Measurements from ENCODE around the gene BRD4.

Gene BRD4

GRCh38 chr19:15332311-15332996 lies at the start of gene BRD4:
Gene BRD4 (minus strand): TSS chr19:15332539. CDS start chr19:15273099, 59,440 bp downstream.
- in situ Hi-C loops (cut with MboI; ENCODE audit: low sequenced_read_pairs), result no loop called here
- H3K4me1 ChIP-seq, result peaks cover 29% of the 10 kb centered on the region
- no peaks in the 10 kb centered on the region for H3K27me3 ChIP-seq (ENCODE audit: low read depth)
- H3K9me3 ChIP-seq, result no peaks in the 10 kb centered on the region
- H3K4me3 ChIP-seq, result peak within 1 kb of the TSS; percentile 90
- DNase-seq (ENCODE audit: low spot score in 2 of 2), result peak; percentile 48 to 83
- peaks cover 4% of the 10 kb centered on the region for H3K36me3 ChIP-seq (replicated peaks)

- Histone ChIP-seq H3K36me3 (replicated peaks) (peaks cover 17% of the 10 kb centered on the region), H3K9me3 (no peaks in the 10 kb centered on the region), H3K4me1 (peaks cover 3% of the 10 kb centered on the region), H3K27me3 (ENCODE audit: low read depth) (no peaks in the 10 kb centered on the region), H3K4me3 (no peak overlapping the region)
- in situ Hi-C loops (cut with MboI; ENCODE audit: low sequenced_read_pairs), result no loop called here
- DNase-seq (ENCODE audit: low spot score in 2 of 2), result no peak
Measured at GRCh38 chr19:15381864-15382263, 49.5 kb upstream of the BRD4 start.

- H3K4me1 ChIP-seq, result peaks cover 3% of the 10 kb centered on the region
- in situ Hi-C loops (cut with MboI; ENCODE audit: low sequenced_read_pairs), result no loop called here
- H3K27me3 ChIP-seq (ENCODE audit: low read depth), result no peaks in the 10 kb centered on the region
- DNase-seq (ENCODE audit: low spot score in 2 of 2), result no peak
- H3K4me3 ChIP-seq, result no peak overlapping the region
- H3K9me3 ChIP-seq, result no peaks in the 10 kb centered on the region
- peaks cover 15% of the 10 kb centered on the region for H3K36me3 ChIP-seq (replicated peaks)
Measured at GRCh38 chr19:15381429-15381828, 49.1 kb upstream of the BRD4 start.

GRCh38 chr19:15379999-15380647 lies 47.8 kb upstream of the BRD4 start:
- Histone ChIP-seq H3K4me1 (peaks cover 3% of the 10 kb centered on the region), H3K9me3 (no peaks in the 10 kb centered on the region), H3K4me3 (peak overlapping the region; percentile 93), H3K27me3 (ENCODE audit: low read depth) (no peaks in the 10 kb centered on the region), H3K36me3 (replicated peaks) (peaks cover 16% of the 10 kb centered on the region)
- in situ Hi-C loops (cut with MboI; ENCODE audit: low sequenced_read_pairs), result no loop called here
- peak; percentile 57 to 87 for DNase-seq (ENCODE audit: low spot score in 2 of 2)

GRCh38 chr19:15379083-15379998 lies 47.0 kb upstream of the BRD4 start, which contains the start of gene AKAP8:
Gene AKAP8 (minus strand): TSS chr19:15379787. CDS start chr19:15379731, 56 bp downstream.
- in situ Hi-C loops (cut with MboI; ENCODE audit: low sequenced_read_pairs), result no loop called here
- Histone ChIP-seq H3K36me3 (replicated peaks) (peaks cover 22% of the 10 kb centered on the region), H3K4me1 (peaks cover 3% of the 10 kb centered on the region), H3K4me3 (peak within 1 kb of the TSS; percentile 93), H3K9me3 (no peaks in the 10 kb centered on the region), H3K27me3 (ENCODE audit: low read depth) (no peaks in the 10 kb centered on the region)
- peak; percentile 94 to 98 for DNase-seq (ENCODE audit: low spot score in 2 of 2)

GRCh38 chr19:15378534-15379082 lies 46.3 kb upstream of the BRD4 start:
- H3K36me3 ChIP-seq (replicated peaks), result peaks cover 26% of the 10 kb centered on the region
- peaks cover 3% of the 10 kb centered on the region for H3K4me1 ChIP-seq
- peak; percentile 42 to 67 for DNase-seq (ENCODE audit: low spot score in 2 of 2)
- H3K4me3 ChIP-seq, result peak overlapping the region; percentile 93
- in situ Hi-C loops (cut with MboI; ENCODE audit: low sequenced_read_pairs), result no loop called here
- no peaks in the 10 kb centered on the region for H3K27me3 ChIP-seq (ENCODE audit: low read depth)
- no peaks in the 10 kb centered on the region for H3K9me3 ChIP-seq

GRCh38 chr19:15374796-15375440 lies 42.6 kb upstream of the BRD4 start:
- H3K9me3 ChIP-seq, result no peaks in the 10 kb centered on the region
- DNase-seq (ENCODE audit: low spot score in 2 of 2), result no peak
- no peaks in the 10 kb centered on the region for H3K27me3 ChIP-seq (ENCODE audit: low read depth)
- in situ Hi-C loops (cut with MboI; ENCODE audit: low sequenced_read_pairs), result no loop called here
- peaks cover 57% of the 10 kb centered on the region for H3K36me3 ChIP-seq (replicated peaks)
- no peak overlapping the region for H3K4me3 ChIP-seq
- H3K4me1 ChIP-seq, result no peaks in the 10 kb centered on the region

- no peak overlapping the region for H3K4me3 ChIP-seq
- in situ Hi-C loops (cut with MboI; ENCODE audit: low sequenced_read_pairs), result no loop called here
- H3K36me3 ChIP-seq (replicated peaks), result peaks cover 61% of the 10 kb centered on the region
- H3K4me1 ChIP-seq, result no peaks in the 10 kb centered on the region
- DNase-seq (ENCODE audit: low spot score in 2 of 2), result no peak
- H3K9me3 ChIP-seq, result no peaks in the 10 kb centered on the region
- no peaks in the 10 kb centered on the region for H3K27me3 ChIP-seq (ENCODE audit: low read depth)
Measured at GRCh38 chr19:15374105-15374651, 41.8 kb upstream of the BRD4 start.

- DNase-seq (ENCODE audit: low spot score in 2 of 2), result no peak
- peaks cover 61% of the 10 kb centered on the region for H3K36me3 ChIP-seq (replicated peaks)
- no peak overlapping the region for H3K4me3 ChIP-seq
- no peaks in the 10 kb centered on the region for H3K4me1 ChIP-seq
- in situ Hi-C loops (cut with MboI; ENCODE audit: low sequenced_read_pairs), result no loop called here
- H3K9me3 ChIP-seq, result no peaks in the 10 kb centered on the region
- H3K27me3 ChIP-seq (ENCODE audit: low read depth), result no peaks in the 10 kb centered on the region
Measured at GRCh38 chr19:15373644-15374043, 41.3 kb upstream of the BRD4 start.

GRCh38 chr19:15372891-15373301 lies 40.6 kb upstream of the BRD4 start:
- Histone ChIP-seq H3K4me3 (no peak overlapping the region), H3K9me3 (no peaks in the 10 kb centered on the region), H3K27me3 (ENCODE audit: low read depth) (no peaks in the 10 kb centered on the region), H3K36me3 (replicated peaks) (peaks cover 67% of the 10 kb centered on the region), H3K4me1 (no peaks in the 10 kb centered on the region)
- in situ Hi-C loops (cut with MboI; ENCODE audit: low sequenced_read_pairs), result no loop called here
- no peak for DNase-seq (ENCODE audit: low spot score in 2 of 2)

GRCh38 chr19:15372470-15372869 lies 40.1 kb upstream of the BRD4 start:
- Histone ChIP-seq H3K4me3 (no peak overlapping the region), H3K36me3 (replicated peaks) (peaks cover 72% of the 10 kb centered on the region), H3K27me3 (ENCODE audit: low read depth) (no peaks in the 10 kb centered on the region), H3K4me1 (no peaks in the 10 kb centered on the region), H3K9me3 (no peaks in the 10 kb centered on the region)
- peak in 1 of 2 experiments; percentile 32 for DNase-seq (ENCODE audit: low spot score in 2 of 2)
- in situ Hi-C loops (cut with MboI; ENCODE audit: low sequenced_read_pairs), result no loop called here

GRCh38 chr19:15371786-15372380 lies 39.5 kb upstream of the BRD4 start:
- in situ Hi-C loops (cut with MboI; ENCODE audit: low sequenced_read_pairs), result no loop called here
- H3K4me3 ChIP-seq, result no peak overlapping the region
- H3K27me3 ChIP-seq (ENCODE audit: low read depth), result no peaks in the 10 kb centered on the region
- no peaks in the 10 kb centered on the region for H3K9me3 ChIP-seq
- H3K36me3 ChIP-seq (replicated peaks), result peaks cover 77% of the 10 kb centered on the region
- no peaks in the 10 kb centered on the region for H3K4me1 ChIP-seq
- DNase-seq (ENCODE audit: low spot score in 2 of 2), result no peak

Measured in HAP-1 (cell line).